Measurements from ENCODE around the gene ZMIZ1.

ZMIZ1 gene

DNA sequence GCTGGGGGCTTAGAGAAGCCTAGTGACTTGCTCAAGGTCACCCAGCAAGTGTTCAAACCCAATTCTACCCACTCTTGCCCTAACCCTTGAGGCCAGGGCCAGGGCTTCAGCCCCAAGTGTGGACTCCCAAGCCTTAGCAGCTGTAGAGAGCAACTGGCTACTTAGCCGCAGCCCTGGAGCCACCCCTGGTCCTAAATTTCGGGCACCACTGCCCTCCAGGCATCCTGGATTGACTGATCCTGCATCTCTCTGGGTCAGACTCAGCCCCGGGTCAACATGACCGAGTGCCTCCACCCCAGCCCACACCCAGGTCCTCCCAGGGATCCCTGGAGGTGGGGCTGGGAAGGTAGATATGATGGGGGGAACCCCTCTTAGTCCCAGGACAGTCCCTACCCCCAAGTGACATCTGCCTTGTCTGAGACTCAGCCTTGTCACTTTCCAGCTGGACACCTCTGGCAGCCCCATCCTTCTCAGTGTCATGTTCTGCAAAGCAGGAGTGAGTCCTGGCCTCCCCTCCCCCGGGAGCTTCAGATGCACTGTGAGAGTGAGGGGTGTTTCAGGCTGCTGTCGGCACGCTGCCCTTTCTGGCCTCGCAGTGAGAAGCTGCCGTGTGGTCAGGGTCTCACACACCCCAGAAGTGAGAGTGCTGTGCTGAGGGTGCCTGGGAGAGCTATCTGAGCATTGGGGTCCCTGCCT lies 89.8 kb downstream of the ZMIZ1 start:
- DNase-seq = no peak

DNA sequence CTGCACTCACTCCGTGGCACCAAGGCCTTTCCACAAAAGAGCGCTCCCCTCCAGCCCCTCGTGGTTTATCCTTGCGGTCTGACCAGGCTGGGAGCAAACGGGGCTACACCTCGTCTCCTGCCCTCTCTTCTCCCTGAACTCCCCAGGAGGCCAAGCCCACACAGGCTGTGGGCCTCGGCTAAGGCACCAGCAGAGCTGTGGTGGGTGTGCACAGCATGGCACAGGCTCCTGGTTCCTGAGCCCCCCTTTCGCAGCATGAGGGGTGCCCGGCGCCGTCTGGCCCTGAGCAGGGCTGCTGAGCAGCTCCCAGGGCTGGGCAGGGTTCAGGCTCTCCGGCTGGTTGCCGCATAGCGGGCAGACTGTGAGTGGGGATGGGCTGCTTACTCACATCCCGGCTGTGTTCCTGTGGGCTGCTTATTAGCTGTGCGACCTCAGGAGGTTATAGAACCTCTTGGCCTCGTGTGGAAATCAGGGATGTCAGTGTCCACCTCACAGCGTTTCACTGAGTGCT lies 90.4 kb downstream of the ZMIZ1 start:
- DNase-seq = no peak

DNA sequence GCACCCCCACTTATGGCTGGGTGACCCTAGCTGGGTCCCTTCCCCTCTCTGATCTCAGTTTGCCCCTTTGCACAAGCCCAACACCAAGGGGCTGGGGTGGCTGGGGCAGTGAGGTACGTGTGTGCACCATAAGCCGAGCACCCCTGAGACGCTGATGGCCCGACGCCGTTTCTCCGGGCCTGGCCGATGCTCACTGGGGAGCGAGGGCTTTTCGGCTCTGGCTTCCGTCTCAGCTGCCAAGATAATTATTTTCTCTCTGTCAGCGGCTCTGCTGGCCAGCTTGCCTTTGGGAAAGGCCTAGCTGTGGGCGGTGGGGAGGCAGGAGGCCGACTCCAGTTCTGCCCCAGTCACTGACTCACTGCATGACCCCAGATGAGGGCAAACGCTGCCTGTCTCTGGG lies 91.0 kb downstream of the ZMIZ1 start:
- DNase-seq = no peak

DNA sequence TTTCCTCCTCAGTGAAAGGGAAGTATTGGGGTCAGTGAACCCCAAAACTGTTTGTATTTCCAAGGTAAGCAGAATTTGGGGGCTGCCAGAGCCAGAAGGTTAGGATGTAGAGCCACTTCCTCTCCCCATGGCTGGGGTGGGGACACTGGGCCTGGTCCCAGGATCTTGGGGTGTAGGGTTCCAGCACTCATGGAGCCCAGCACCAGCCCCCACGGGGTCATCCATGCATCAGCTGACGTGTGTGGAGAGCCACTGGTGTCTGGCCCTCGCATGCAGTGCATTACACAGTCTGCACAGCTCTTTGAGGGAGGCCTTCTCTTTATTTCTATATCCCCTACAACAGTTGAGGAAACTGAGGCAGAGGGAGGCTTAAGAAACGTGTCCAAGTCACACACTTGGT lies 91.4 kb downstream of the ZMIZ1 start:
- DNase-seq = no peak

DNA sequence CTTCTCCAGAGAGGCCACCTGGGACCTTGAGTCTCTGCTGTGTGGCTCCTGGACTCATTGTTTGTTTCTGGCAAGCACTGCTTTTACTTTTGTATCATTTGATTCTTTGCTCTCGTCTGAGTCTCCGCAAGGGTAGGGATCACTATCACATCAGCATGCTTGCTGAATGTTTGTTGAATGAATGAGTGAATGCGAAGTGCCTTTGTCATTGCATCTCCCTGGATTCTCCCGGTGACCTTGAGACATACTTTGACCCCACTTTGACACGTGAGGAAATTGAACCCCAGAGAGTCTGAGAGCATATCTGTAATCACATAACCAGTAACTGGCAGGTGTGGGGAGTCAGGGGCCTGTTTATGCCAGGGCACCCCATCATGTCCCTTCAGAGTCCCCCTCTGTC lies 92.8 kb downstream of the ZMIZ1 start:
- no peak for DNase-seq

DNA sequence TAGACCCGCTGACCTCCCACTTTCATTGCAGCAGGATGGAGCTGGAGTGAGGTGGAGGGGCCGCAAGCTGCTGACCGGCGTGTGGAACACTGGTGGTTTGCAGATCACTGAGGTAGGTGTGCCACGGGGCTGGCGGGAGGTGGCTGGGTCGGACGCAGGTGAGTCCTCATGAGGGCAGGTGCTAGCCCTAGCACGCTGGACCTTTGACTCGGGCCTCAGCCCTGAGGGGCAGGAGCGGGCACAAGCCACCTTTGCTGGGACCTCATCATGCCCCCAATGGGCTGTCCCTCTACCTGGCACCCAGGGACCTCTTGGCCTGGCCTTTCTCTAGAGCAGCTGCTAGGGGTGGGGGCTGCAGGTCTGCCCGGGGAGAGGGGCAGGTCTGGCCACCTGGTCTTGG lies 93.3 kb downstream of the ZMIZ1 start:
- DNase-seq = no peak

DNA sequence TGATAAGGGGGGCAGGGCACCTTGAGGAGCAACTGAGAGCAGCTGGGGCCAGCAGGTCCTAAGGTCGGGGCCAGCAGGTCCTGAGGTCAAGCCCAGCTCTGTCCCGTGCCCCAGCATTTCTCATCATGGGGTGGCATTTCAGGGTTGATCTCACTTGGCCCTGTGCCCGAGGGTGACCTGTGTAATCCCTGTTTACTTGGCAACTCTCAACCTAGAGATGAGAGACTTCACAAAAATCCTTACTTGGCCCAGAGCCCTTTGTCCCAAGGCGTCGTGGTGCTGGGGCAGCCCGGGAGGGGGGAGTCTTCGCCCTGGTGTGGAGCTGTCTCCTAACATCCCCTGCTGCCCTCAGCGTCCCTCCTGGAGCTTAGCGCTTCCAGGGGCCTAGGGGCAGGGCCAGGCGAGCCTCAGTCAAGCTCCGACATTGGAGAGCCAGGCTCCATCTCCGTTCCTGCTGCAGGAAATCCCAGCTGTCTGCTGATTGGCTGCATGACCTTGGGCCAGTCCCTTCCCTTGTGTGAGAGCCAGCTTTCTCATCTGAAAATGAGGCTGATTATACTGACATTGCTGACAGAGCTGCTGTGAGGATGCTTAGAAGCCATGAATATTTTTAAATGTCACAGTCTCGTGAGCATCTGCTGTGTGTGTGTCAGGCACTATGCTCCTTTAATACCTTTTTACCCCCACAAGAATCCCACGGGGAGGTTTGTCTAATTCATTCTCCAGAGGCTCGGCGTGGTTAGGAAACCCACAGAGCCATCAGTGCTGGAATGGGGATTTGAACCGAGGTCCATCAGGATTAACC lies 94.3 kb downstream of the ZMIZ1 start:
- DNase-seq = no peak

DNA sequence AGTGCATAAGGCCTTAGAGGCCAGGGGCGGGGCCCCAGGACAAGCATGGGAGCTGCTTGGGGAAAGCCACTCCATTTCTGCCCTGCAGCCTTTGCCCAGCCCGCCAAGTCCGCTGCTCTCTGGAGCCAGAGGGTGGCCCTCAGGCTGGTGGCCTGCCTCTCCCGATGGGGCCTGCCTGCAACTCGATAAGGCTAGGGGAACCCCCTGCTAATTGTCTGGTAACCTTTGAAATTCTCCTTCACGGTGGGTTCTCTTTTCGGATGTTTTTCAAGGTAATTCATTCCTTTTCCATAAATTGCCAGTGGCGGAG lies 94.9 kb downstream of the ZMIZ1 start:
- no peak for DNase-seq

DNA sequence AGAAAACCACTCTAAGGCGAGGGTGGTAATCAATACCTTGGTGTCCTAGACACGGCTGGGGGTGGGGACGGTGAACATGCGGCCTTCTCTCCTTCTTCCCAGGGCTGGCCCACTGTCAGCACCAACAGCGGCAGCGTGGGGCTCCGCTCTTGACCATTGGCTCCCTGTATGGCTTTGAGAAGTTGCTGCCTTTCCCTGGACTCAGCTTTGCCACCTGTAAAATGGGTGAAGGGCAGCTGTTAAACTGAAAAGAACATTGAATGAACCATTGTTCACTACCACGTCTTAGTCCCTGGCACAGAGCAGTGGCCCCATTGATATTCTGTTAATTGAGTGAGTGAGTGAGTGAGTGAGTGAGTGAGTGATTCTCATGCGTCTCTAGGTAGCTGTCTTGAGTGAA lies 95.3 kb downstream of the ZMIZ1 start:
- DNase-seq = no peak

DNA sequence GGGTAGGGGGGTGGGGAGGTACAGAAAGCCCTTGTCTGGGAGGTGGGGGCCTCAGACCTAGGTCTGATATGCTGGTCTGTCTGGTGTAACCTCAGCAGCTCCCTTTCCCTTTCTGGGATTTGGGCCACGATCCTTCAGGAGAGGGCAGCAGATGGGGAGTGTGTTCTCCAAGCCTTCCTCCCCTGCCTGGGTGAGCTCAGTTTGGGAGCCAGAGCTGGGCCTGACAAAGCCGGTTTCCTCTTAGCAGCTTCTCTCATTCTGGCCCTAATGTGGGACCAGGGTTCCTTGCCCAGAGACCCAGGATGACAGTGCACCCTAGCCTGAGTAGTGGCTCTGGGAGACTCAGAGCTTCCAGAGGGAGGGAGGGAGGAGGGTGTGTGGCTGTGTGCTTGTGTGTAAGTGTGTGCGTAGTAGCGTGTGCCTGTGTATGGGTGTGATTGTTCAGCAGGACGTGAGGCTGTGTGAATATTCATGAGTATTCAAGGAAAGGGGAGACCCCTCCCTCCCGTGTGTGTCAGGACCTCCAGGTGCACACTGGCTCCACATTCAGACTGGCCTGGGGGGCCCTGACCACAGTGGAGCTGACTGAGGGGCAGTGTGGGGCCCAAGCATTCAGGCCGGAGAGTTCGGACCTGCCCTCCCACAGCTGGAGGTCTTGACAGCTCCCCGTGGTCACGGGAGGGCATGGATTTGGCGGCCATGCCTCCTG lies 96.5 kb downstream of the ZMIZ1 start:
- DNase-seq = no peak

DNA sequence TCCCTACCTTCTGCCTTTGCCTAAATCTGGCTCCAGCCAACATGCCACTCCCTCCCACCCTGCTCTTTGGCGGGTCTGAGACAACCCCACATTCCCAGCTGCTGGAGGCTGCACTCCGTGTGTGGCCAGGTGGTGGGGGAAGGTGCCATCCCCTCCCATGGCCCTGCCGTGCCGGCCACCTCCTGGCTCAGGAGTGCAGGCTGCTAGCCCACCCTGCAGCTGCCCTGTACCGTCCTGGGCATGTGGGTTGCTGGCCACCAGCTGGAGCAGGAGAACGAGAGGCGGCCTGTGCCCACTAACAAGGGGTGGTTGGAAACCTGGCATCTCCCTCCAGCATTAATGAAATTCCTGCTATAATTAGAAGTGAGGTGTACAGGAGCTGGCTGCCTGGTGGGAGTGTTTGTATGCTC lies 97.6 kb downstream of the ZMIZ1 start:
- no peak for DNase-seq

DNA sequence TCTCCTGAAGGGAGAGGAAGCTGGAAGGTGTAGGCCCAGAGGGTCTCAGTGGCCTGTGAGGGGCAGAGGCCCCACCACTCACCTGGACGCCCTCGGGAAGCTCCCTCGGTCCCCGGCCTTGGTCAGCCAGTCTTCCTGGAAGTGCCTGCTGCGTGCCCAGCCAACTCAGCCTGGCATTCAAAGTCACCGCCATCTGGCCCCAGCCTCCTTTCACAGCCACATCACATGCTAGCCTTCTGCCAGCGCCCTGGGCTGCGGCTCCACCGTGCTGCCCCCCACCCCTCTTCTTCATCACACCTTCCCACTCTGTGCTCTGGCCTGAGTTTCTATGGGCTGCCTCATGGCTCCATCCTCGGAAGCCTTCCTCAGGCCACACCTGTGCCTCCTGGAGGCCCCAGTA lies 98.0 kb downstream of the ZMIZ1 start:
- no peak for DNase-seq

DNA sequence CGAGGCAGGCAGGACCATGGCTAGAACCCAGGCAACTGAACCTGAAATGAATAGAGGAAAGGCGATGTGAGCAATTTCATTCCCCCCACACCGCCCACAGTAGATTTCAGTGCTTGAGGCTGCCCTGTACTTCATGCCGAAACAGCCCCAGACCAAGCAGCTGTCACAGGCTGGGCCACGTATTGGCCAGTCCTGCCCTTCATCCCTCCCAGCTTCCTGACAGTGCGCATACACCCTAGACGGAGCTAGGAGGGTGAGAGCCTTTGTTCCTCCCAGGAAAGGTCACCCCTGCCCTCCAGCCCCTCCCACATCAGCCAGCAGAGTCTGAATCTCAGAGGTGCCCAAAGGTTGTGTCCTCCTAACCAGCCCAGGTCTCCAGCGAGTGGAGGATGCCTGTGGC lies 98.8 kb downstream of the ZMIZ1 start:
- DNase-seq = no peak

DNA sequence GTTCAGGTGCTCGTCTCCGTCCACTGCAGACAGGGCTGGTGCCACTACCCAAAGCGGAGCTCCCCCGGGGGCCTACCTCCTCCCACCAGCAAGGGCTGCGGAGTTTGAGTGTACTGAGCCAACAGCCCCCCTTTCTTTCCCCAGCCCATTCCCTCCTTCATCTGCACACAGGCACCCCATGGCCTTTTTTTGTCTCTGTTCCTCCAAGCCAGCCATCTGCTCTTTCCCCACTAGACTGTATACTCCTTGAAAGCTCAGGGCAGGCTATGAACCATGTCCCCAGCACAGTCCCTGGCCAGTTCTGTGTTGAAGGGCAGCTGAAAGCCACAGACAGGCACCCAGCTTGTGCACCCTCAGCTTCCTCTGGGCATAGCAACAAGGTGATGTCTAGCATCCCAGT lies 99.4 kb downstream of the ZMIZ1 start:
- DNase-seq = no peak

DNA sequence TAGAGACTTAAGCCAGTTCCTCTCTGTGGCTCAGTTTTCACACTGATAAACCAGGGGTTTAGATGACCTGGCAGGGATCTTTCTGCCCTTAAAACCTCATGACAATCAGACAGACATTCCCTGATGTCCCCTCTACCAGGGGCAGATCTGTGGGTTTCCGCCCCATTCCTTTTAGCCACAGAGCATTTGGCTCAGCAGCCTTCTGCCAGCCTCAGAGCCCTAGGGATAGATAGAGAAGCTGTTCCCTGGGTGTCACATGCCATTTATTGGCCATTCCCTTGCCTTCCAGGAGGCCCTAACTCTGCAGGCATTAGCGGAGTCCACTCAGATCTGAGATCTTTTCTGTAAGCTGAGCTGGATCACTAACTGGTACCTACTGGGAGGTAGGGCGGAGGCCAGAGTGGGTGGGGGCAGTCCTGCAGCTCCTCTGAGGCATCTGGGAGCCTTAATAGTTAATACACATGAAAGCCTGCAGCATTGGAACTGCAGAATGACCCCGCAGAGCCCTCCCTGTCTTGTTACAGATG lies 101.5 kb downstream of the ZMIZ1 start:
- no peak for DNase-seq

DNA sequence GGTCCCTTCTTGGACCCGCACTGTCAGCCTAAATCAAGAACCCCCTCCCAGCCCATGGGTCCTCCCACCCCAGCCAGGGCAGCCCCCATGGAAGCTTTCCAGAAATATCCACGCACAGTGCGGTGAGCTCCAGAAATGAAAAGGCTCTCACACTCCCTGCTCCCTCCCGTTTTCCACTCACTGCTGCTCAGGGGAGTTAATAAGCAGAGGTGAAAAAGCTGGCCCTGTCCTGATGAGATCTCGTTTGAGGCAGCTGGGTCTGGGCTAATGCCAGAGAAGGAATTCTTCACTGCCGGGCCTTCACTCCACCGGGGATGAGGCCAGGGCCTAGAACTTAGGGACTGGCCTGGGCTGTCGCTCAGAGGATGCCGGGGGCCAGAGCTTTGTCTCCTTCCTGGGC lies 102.2 kb downstream of the ZMIZ1 start:
- no peak for DNase-seq

DNA sequence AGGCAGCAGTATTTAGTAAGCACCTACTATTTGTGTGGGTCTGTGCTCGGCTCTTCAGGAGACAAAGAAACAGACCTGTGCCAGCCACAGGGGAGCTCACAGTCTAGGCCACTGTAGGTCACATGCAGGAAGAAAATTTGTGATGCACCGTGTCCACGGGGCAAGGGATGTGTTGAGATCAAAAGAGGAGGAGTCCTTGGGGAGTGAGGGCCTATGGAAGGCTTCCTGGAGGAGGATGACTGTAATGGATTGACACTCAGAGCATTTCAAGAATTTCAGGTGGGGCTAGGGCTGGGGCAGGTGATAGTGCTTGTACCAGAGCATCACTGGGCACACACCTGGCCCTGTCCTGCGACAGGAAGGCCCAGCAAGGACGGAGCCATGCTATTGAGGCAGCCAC lies 102.7 kb downstream of the ZMIZ1 start:
- no peak for DNase-seq

DNA sequence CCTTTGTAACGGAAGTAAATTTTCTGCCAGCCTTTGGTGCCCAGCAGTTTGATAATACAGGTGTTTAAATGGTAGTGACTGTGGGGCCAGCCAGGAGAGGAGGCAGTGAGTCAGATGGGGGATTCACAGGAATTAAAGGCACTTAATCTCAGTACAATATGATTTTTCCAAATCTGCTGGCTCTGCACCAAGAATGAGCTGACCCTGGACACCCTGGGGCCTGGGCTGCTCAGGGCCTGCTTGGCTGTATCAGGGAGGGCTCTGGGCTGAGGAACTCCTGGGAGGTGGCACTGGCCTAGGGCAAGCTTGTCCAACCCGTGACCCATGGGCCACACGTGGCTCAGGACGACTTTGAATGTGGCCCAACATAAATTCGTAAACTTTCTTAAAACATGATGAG lies 104.1 kb downstream of the ZMIZ1 start:
- DNase-seq = no peak

DNA sequence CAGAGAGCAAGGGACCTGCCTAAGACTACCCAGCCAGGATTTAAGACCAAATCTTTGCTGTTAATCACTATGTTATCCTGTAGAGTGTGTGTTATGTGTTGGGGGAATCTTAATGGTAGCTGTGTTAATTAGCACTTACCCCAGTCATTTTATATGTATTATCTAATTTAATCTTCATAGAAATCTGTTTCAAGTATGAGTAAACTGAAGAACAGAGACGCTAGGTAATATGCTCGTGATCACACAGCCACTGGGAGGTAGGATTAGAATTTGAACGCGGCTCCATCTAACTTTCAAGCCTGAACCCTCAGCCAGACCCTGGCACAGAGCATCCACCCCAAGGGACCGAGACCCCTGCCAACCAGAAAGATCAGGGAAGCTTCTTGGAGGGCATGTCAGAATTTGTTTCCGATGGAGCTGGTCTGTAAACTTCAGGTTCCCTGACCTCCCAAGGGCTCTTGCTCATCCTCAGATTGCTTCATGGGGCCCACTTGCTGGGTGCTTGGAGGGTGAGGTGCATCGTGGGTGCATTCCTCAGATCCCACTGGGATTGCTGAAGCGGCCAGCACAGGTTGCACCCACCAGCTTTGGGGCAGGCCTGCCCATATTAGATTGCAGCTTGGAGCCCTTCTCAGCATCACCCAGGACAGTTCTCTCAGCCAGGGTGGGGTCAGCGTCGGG lies 105.0 kb downstream of the ZMIZ1 start:
- DNase-seq = no peak

DNA sequence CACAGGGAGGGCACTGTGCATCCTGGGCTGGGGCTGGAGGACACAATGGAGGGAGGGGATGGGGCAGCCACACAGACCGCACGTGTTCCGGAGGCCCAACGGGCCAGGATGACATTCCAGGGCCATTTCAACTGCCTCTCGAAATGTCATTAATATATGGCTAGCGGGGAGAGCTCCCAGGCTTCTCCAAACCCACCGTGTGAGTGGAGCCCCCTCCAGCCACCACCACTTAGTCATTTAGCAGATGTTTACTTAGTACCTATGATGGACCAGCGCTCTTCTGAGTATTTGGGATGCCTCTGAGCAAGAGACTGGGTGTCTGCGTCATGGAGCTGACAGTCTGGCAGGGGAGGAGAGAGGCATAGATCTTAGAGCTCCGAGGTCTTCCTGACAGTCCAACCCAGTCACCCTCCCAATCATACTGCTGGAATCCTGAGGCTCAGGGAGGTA lies 107.3 kb downstream of the ZMIZ1 start:
- no peak for DNase-seq

DNA sequence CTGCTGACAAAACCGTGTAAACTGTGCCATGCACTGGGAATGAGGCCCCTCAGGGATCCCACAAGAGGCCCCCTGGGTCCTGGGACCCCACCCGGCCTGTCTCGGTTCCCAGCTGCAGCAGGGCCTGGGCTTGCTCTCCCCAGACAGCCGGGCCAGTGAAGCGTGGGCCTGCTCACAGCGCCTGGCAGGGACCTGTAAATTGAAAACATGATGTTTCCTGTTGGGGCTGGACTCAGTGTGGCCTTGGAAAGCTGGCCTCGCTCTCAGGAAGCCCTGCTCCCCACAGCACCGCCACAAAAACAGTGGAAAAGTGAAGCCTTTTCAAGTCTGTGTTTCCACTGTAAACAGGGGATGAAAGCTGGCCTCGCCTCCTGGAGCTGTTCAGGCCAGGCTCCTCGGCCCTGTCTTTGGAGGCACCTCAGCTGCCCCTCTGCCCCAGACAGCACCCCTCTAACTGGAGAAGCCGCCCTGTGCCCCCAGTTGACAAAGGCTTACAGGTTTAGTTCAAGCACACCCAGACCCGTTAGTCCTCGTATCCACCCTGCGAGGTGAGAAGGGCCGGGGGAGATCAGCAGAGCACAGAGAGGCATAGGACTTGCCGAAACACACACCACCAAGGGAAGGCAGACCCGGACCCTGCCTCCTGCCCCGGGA lies 108.3 kb downstream of the ZMIZ1 start:
- no peak for DNase-seq

DNA sequence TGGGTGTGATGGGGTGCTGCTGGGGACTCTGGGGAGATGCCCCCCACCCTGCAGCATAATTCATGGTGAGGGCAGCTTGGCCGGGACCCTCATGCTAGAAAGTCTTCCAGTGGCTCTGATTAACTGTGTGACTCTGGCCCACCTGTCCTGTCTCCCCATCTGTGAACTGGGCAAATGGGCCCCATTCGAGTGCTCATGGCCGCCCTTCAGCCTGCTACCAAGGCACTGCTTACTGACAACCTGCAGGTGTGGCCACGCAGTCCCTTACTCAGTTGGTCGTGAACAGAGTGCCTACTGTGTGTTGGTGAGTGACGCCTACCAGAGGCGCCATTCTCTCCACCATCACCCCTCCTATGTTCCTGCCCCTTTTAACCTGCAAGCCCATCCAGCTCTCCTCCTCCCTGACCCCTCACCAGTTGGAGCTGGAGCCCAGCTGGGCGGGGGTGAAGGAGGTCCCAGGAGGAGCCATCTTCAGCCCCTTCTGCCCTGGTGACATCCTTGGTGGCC lies 109.4 kb downstream of the ZMIZ1 start:
- no peak for DNase-seq

Measured in 8988T (cell line).